C1 segment of cervical spinal cord (tissue), 14 donors: ENCODE data around the gene MCF2L2.
"Not testable (repeated sequence)": the region's sequence is repeated elsewhere in the genome, so short reads cannot be mapped to it uniquely, and the experiment has no call there.

Experiments
- DNase-seq, 14 donors: peaks; one replicate each; lab custom pipeline; 2025; lab: John Stamatoyannopoulos, UW

MCF2L2 gene

GRCh38 chr3:183428447-183429211, at the start of gene MCF2L2:
TSS of gene MCF2L2 (minus strand) at chr3:183428619. CDS start at chr3:183427977, 642 bp downstream.
- DNase-seq, result peak in 5 of 14 donors; percentile 25 to 43 (median 29)

GRCh38 chr3:183477801-183478456, 49.5 kb upstream of the MCF2L2 start:
- DNase-seq, result no peak

- not testable (repeated sequence) for DNase-seq
These were observed 47.3 kb upstream of the MCF2L2 start for GRCh38 chr3:183475764-183476162.

GRCh38 chr3:183475016-183475763, 46.8 kb upstream of the MCF2L2 start:
- no peak for DNase-seq

GRCh38 chr3:183473969-183474368, 45.5 kb upstream of the MCF2L2 start:
- DNase-seq, result no peak

- DNase-seq, result no peak
These were observed 43.7 kb upstream of the MCF2L2 start for GRCh38 chr3:183472155-183472554.

GRCh38 chr3:183468424-183468823, 40.0 kb upstream of the MCF2L2 start:
- no peak for DNase-seq

- DNase-seq, result no peak
These were observed 38.2 kb upstream of the MCF2L2 start for GRCh38 chr3:183466575-183466974.

GRCh38 chr3:183465710-183466109, 37.3 kb upstream of the MCF2L2 start:
- DNase-seq, result not testable (repeated sequence)

- DNase-seq, result no peak
These were observed 36.1 kb upstream of the MCF2L2 start for GRCh38 chr3:183464480-183464879.

GRCh38 chr3:183460081-183461055, 31.9 kb upstream of the MCF2L2 start:
- no peak for DNase-seq

GRCh38 chr3:183455089-183455488, 26.7 kb upstream of the MCF2L2 start:
- DNase-seq, result peak in 10 of 14 donors; percentile 7 to 32 (median 16)

GRCh38 chr3:183454064-183454463, 25.6 kb upstream of the MCF2L2 start:
- no peak for DNase-seq

- no peak for DNase-seq
These were observed 21.4 kb upstream of the MCF2L2 start for GRCh38 chr3:183449791-183450190.

- peak in 2 of 14 donors; percentile 13 to 37 for DNase-seq
These were observed 21.0 kb upstream of the MCF2L2 start for GRCh38 chr3:183449391-183449790.

GRCh38 chr3:183448369-183449128, 20.1 kb upstream of the MCF2L2 start:
- peak in 1 of 14 donors; percentile 42 for DNase-seq

- peak; percentile 43 to 91 (median 80) for DNase-seq
These were observed 19.0 kb upstream of the MCF2L2 start for GRCh38 chr3:183447206-183448001.

GRCh38 chr3:183446838-183447205, 18.4 kb upstream of the MCF2L2 start:
- DNase-seq, result no peak

GRCh38 chr3:183444748-183445147, 16.3 kb upstream of the MCF2L2 start:
- no peak for DNase-seq
